Measurements from ENCODE around the gene ARHGAP25.

The ARHGAP25 gene

DNA sequence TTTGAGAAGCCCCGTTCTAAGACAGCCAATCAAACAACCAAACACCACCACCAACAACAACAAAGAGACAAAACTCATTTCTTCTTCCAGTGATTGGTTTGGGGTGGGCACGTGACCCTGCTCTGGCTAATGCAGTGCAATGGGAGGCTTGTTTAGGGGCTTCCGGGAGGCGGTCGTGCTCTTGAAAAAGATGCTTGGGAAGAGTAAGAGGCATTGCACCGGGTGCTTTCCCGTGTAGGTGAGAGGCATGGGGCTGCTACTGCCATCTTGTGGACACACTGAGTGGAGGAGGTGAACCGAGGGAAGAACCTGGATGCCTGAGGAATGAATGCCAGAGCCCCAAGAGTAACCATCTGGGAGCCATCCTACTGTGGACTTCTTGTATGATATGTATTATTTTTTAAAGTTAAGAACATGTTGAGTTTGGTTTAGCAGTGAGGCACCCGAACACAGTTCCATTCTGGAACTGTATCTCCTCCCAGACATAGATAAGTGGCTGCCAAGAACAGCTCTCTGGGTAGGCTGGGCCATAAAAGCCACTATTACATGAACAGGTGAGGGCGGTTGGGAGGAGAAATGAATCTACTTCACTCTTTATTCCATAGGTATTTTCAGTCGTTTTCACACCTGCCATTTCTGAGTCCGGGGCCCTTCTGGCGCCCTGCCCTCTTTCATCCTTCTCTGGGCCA is 19.1 kb upstream of the ARHGAP25 start:
- no peak overlapping the region for H2BK120ac ChIP-seq (ENCODE audit: low read depth, low read length)
- no peaks in the 10 kb centered on the region for H3K36me3 ChIP-seq (ENCODE audit: control insufficient read depth, insufficient read depth, low read length)
- no peak overlapping the region for H2AK5ac ChIP-seq (ENCODE audit: low read length)
- H3K4me1 ChIP-seq (ENCODE audit: control insufficient read depth, low read depth, low read length): no peaks in the 10 kb centered on the region
- no CpG with 5 or more reads among the region's 13 CpGs for WGBS (ENCODE audit: extremely low coverage, insufficient coverage, low lambda C conversion rate)
- no peak overlapping the region for H3K27ac ChIP-seq (ENCODE audit: low read depth, low read length)
- H3K56ac ChIP-seq (ENCODE audit: low read length): no peak overlapping the region
- no peak overlapping the region for H2BK5ac ChIP-seq (ENCODE audit: low read length)
- no peak overlapping the region for H3K9ac ChIP-seq (ENCODE audit: low read length)
- H3K23ac ChIP-seq (ENCODE audit: low read length): no peak overlapping the region
- no peaks in the 10 kb centered on the region for H3K79me1 ChIP-seq (ENCODE audit: low read length)
- H3K18ac ChIP-seq (ENCODE audit: low read length): no peak overlapping the region
- H3K4me2 ChIP-seq (ENCODE audit: low read length): no peak overlapping the region
- no peaks in the 10 kb centered on the region for H3K27me3 ChIP-seq (ENCODE audit: insufficient read depth, low read length, poor library complexity)
- H4K8ac ChIP-seq (ENCODE audit: low read depth, low read length): no peak overlapping the region
- peak; percentile 97 for DNase-seq
- H3K4ac ChIP-seq (ENCODE audit: low read depth, low read length): peak overlapping the region; percentile 20
- no peak overlapping the region for H4K5ac ChIP-seq (ENCODE audit: low read length)
- H3K4me3 ChIP-seq (ENCODE audit: low read length): no peak overlapping the region
- no peak overlapping the region for H2BK15ac ChIP-seq (replicated peaks; ENCODE audit: low read depth)
- no peaks in the 10 kb centered on the region for H3K79me2 ChIP-seq (ENCODE audit: control insufficient read depth, insufficient read depth, low read length)

DNA sequence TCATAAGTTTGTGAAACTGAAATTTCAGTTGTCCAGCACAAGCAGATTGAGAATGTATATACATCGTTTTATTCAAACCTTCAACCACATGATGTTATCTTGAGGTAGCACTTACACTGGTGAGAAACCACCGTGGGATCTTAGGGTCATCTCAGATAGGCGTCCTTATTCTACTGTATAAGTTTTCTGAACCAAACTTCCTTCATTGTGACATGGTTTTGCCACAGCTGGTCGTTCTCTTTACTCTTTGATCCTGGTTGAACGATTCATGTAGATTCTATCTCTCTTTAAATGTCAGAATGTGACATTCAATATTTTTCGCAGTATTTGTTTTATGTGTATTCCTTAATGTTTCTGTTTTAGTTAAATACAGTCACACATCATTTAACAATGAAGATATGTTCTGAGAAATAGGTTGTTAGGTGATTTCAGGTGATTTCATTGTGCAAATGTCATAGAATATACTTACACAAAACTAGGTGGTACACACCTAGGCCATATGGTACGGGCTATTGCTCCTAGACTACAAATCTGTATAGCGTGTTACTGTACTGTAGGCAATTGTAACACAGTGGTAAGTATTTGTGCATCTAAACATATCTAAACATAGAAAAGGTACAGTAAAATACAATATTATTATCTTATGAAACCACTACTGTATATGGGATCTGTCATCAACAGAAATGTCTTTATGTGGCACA is 17.9 kb upstream of the ARHGAP25 start:
- no peaks in the 10 kb centered on the region for H3K36me3 ChIP-seq (ENCODE audit: control insufficient read depth, insufficient read depth, low read length)
- no peak overlapping the region for H3K4ac ChIP-seq (ENCODE audit: low read depth, low read length)
- H2AK5ac ChIP-seq (ENCODE audit: low read length): no peak overlapping the region
- no CpG with 5 or more reads among the region's 8 CpGs for WGBS (ENCODE audit: extremely low coverage, insufficient coverage, low lambda C conversion rate)
- H3K23ac ChIP-seq (ENCODE audit: low read length): no peak overlapping the region
- no peak overlapping the region for H4K5ac ChIP-seq (ENCODE audit: low read length)
- no peak overlapping the region for H3K9ac ChIP-seq (ENCODE audit: low read length)
- H2BK120ac ChIP-seq (ENCODE audit: low read depth, low read length): no peak overlapping the region
- no peaks in the 10 kb centered on the region for H3K79me2 ChIP-seq (ENCODE audit: control insufficient read depth, insufficient read depth, low read length)
- H3K18ac ChIP-seq (ENCODE audit: low read length): no peak overlapping the region
- H3K56ac ChIP-seq (ENCODE audit: low read length): no peak overlapping the region
- peaks cover 4% of the 10 kb centered on the region for H3K4me1 ChIP-seq (ENCODE audit: control insufficient read depth, low read depth, low read length)
- DNase-seq: no peak
- H3K27me3 ChIP-seq (ENCODE audit: insufficient read depth, low read length, poor library complexity): no peaks in the 10 kb centered on the region
- H2BK15ac ChIP-seq (replicated peaks; ENCODE audit: low read depth): no peak overlapping the region
- H3K27ac ChIP-seq (ENCODE audit: low read depth, low read length): no peak overlapping the region
- H4K8ac ChIP-seq (ENCODE audit: low read depth, low read length): no peak overlapping the region
- H3K4me2 ChIP-seq (ENCODE audit: low read length): no peak overlapping the region
- no peak overlapping the region for H2BK5ac ChIP-seq (ENCODE audit: low read length)
- H3K4me3 ChIP-seq (ENCODE audit: low read length): no peak overlapping the region
- no peaks in the 10 kb centered on the region for H3K79me1 ChIP-seq (ENCODE audit: low read length)

DNA sequence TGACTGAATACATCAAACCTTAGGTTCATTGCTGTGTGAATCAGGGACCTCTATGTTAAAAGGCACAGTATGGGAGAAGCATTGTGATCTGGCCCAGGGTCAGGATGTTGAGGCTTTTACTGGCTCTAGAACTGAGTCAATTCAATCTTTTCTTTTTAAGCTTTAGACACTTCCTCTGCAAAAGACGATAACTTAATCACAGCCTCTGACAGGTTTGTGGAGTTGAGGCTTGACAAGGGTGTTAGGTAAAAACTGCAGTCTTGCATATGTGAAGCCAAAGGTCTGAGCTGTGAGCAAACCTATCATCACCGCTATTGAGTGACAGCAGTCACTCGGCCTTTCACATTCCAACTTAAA is 17.3 kb upstream of the ARHGAP25 start:
- Histone ChIP-seq H3K27ac (ENCODE audit: low read depth, low read length) (no peak overlapping the region), H3K4me2 (ENCODE audit: low read length) (no peak overlapping the region), H2AK5ac (ENCODE audit: low read length) (no peak overlapping the region), H2BK120ac (ENCODE audit: low read depth, low read length) (no peak overlapping the region), H3K27me3 (ENCODE audit: insufficient read depth, low read length, poor library complexity) (no peaks in the 10 kb centered on the region), H3K23ac (ENCODE audit: low read length) (no peak overlapping the region), H3K18ac (ENCODE audit: low read length) (no peak overlapping the region), H3K36me3 (ENCODE audit: control insufficient read depth, insufficient read depth, low read length) (no peaks in the 10 kb centered on the region), H4K8ac (ENCODE audit: low read depth, low read length) (no peak overlapping the region), H4K5ac (ENCODE audit: low read length) (no peak overlapping the region), H3K79me1 (ENCODE audit: low read length) (no peaks in the 10 kb centered on the region), H2BK15ac (replicated peaks; ENCODE audit: low read depth) (peak overlapping the region; percentile 74), H3K79me2 (ENCODE audit: control insufficient read depth, insufficient read depth, low read length) (no peaks in the 10 kb centered on the region), H3K4me1 (ENCODE audit: control insufficient read depth, low read depth, low read length) (peaks cover 6% of the 10 kb centered on the region), H3K56ac (ENCODE audit: low read length) (no peak overlapping the region), H3K9ac (ENCODE audit: low read length) (no peak overlapping the region), H3K4me3 (ENCODE audit: low read length) (no peak overlapping the region), H3K4ac (ENCODE audit: low read depth, low read length) (no peak overlapping the region), H2BK5ac (ENCODE audit: low read length) (no peak overlapping the region)
- no CpG with 5 or more reads among the region's 3 CpGs for WGBS (ENCODE audit: extremely low coverage, insufficient coverage, low lambda C conversion rate)
- DNase-seq: no peak

DNA sequence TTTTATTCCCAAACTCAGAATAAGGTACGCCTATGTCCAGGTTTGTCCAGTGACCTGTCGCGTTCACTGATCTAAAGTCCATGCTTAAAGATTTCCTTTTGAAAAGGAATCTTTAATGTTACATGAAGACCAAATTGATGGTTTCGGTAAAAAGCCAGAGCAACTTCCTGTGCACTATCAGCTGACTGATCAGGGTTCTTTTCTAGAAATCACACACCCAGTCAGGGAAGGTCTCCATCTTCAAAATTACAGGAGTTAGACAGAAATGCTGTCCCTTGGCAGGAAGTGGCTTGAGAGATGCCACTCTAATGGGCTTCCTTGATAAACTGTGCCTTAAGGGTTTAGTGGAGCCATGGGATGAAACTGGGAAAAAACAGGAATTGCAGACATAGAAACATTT is 14.7 kb upstream of the ARHGAP25 start:
- no peak overlapping the region for H2BK120ac ChIP-seq (ENCODE audit: low read depth, low read length)
- no peak overlapping the region for H3K18ac ChIP-seq (ENCODE audit: low read length)
- WGBS (ENCODE audit: extremely low coverage, insufficient coverage, low lambda C conversion rate): no CpG with 5 or more reads among the region's 4 CpGs
- H3K79me2 ChIP-seq (ENCODE audit: control insufficient read depth, insufficient read depth, low read length): no peaks in the 10 kb centered on the region
- H2BK15ac ChIP-seq (replicated peaks; ENCODE audit: low read depth): peak overlapping the region; percentile 20
- no peak for DNase-seq
- H2BK5ac ChIP-seq (ENCODE audit: low read length): no peak overlapping the region
- no peak overlapping the region for H4K5ac ChIP-seq (ENCODE audit: low read length)
- no peaks in the 10 kb centered on the region for H3K36me3 ChIP-seq (ENCODE audit: control insufficient read depth, insufficient read depth, low read length)
- no peak overlapping the region for H3K9ac ChIP-seq (ENCODE audit: low read length)
- H3K56ac ChIP-seq (ENCODE audit: low read length): no peak overlapping the region
- H3K27ac ChIP-seq (ENCODE audit: low read depth, low read length): no peak overlapping the region
- no peak overlapping the region for H3K4me3 ChIP-seq (ENCODE audit: low read length)
- H3K4ac ChIP-seq (ENCODE audit: low read depth, low read length): peak overlapping the region; percentile 48
- no peaks in the 10 kb centered on the region for H3K27me3 ChIP-seq (ENCODE audit: insufficient read depth, low read length, poor library complexity)
- no peaks in the 10 kb centered on the region for H3K79me1 ChIP-seq (ENCODE audit: low read length)
- no peak overlapping the region for H4K8ac ChIP-seq (ENCODE audit: low read depth, low read length)
- peaks cover 6% of the 10 kb centered on the region for H3K4me1 ChIP-seq (ENCODE audit: control insufficient read depth, low read depth, low read length)
- H2AK5ac ChIP-seq (ENCODE audit: low read length): no peak overlapping the region
- no peak overlapping the region for H3K23ac ChIP-seq (ENCODE audit: low read length)
- H3K4me2 ChIP-seq (ENCODE audit: low read length): no peak overlapping the region

DNA sequence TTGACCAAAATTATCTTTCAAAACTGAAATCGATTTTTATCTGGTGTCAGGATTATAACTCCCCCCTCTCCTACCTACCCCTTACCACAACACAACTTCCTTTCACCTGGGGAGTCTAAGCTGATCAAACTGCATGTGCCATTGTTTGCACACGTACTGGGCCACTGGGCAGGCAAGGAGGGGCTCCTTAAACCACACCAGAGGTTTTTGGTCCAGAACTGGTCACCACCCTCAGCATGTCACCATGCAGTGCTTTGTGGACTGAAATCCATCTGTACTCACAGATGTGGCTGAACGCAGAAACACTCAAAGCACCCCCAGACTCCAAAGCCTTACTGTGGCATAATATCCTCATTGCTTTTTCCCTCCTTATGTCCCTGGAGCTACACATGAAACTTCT is 13.9 kb upstream of the ARHGAP25 start:
- WGBS (ENCODE audit: extremely low coverage, insufficient coverage, low lambda C conversion rate): no CpG with 5 or more reads among the region's 3 CpGs

More for the DNA sequence above, 13.9 kb upstream of the ARHGAP25 start:
- DNase-seq: no peak
- no peak overlapping the region for H3K9ac ChIP-seq (ENCODE audit: low read length)
- H3K4me2 ChIP-seq (ENCODE audit: low read length): no peak overlapping the region
- H4K5ac ChIP-seq (ENCODE audit: low read length): no peak overlapping the region
- no peaks in the 10 kb centered on the region for H3K79me2 ChIP-seq (ENCODE audit: control insufficient read depth, insufficient read depth, low read length)
- no peak overlapping the region for H4K8ac ChIP-seq (ENCODE audit: low read depth, low read length)
- peak overlapping the region; percentile 62 for H3K18ac ChIP-seq (ENCODE audit: low read length)
- no peaks in the 10 kb centered on the region for H3K36me3 ChIP-seq (ENCODE audit: control insufficient read depth, insufficient read depth, low read length)
- H3K27me3 ChIP-seq (ENCODE audit: insufficient read depth, low read length, poor library complexity): no peaks in the 10 kb centered on the region
- H2BK15ac ChIP-seq (replicated peaks; ENCODE audit: low read depth): no peak overlapping the region
- no peak overlapping the region for H3K23ac ChIP-seq (ENCODE audit: low read length)
- H3K4me1 ChIP-seq (ENCODE audit: control insufficient read depth, low read depth, low read length): peaks cover 6% of the 10 kb centered on the region
- H3K27ac ChIP-seq (ENCODE audit: low read depth, low read length): no peak overlapping the region
- no peak overlapping the region for H3K4me3 ChIP-seq (ENCODE audit: low read length)
- H2BK5ac ChIP-seq (ENCODE audit: low read length): peak overlapping the region; percentile 83
- no peaks in the 10 kb centered on the region for H3K79me1 ChIP-seq (ENCODE audit: low read length)
- no peak overlapping the region for H3K4ac ChIP-seq (ENCODE audit: low read depth, low read length)
- no peak overlapping the region for H2BK120ac ChIP-seq (ENCODE audit: low read depth, low read length)
- peak overlapping the region; percentile 74 for H3K56ac ChIP-seq (ENCODE audit: low read length)
- peak overlapping the region; percentile 84 for H2AK5ac ChIP-seq (ENCODE audit: low read length)
